ENCODE measurements around the gene GMPPB. TPM values are rescaled to one million over a fixed set of nuclear protein-coding genes. Genes with fewer than 3 reads are reported as not detected.

Gene GMPPB
- total and polyA plus RNA-seq, 12 donors, result 8.7 to 48.8 (median 12.9) TPM

GRCh38 chr3:49759226-49759625 is 35.5 kb upstream of the GMPPB start:
- peak in 1 of 8 donors; percentile 14 for ATAC-seq

GRCh38 chr3:49757197-49757596 is 33.4 kb upstream of the GMPPB start:
- H3K4me1 ChIP-seq, result peaks cover 0 to 39% (median 7%) of the 10 kb centered on the region in 9 donors
- no peak for ATAC-seq
- no peaks in the 10 kb centered on the region for H3K27me3 ChIP-seq
- no peak overlapping the region for H3K4me3 ChIP-seq
- H3K36me3 ChIP-seq, result peaks cover 0 to 14% (median 0%) of the 10 kb centered on the region in 9 donors
- no peak overlapping the region for H3K27ac ChIP-seq
- H3K9me3 ChIP-seq, result no peaks in the 10 kb centered on the region
- DNase-seq, result no peak
- intact Hi-C loops (cut with DNase I), result no loop called here
- TF ChIP-seq, protein P1, sequence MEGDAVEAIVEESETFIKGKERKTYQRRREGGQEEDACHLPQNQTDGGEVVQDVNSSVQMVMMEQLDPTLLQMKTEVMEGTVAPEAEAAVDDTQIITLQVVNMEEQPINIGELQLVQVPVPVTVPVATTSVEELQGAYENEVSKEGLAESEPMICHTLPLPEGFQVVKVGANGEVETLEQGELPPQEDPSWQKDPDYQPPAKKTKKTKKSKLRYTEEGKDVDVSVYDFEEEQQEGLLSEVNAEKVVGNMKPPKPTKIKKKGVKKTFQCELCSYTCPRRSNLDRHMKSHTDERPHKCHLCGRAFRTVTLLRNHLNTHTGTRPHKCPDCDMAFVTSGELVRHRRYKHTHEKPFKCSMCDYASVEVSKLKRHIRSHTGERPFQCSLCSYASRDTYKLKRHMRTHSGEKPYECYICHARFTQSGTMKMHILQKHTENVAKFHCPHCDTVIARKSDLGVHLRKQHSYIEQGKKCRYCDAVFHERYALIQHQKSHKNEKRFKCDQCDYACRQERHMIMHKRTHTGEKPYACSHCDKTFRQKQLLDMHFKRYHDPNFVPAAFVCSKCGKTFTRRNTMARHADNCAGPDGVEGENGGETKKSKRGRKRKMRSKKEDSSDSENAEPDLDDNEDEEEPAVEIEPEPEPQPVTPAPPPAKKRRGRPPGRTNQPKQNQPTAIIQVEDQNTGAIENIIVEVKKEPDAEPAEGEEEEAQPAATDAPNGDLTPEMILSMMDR (IDR thresholded peaks at IDR 0.05), result no peak
- WGBS, 2 donors, result 61 to 66% methylated on average over 2 of the region's 2 CpGs

More at GRCh38 chr3:49759226-49759625, 35.5 kb upstream of the GMPPB start:
- no peak overlapping the region for H3K4me3 ChIP-seq
- no peaks in the 10 kb centered on the region for H3K9me3 ChIP-seq
- intact Hi-C loops (cut with DNase I), result no loop called here
- H3K36me3 ChIP-seq, result peaks cover 0 to 33% (median 0%) of the 10 kb centered on the region in 9 donors
- peaks cover 0 to 27% (median 0%) of the 10 kb centered on the region in 9 donors for H3K4me1 ChIP-seq
- no peak for DNase-seq
- H3K27me3 ChIP-seq, result no peaks in the 10 kb centered on the region
- TF ChIP-seq, protein P1 (IDR thresholded peaks at IDR 0.05), result no peak
- WGBS, 2 donors, result 21 to 36% methylated on average over 1 of the region's 1 CpG
- no peak overlapping the region for H3K27ac ChIP-seq

GRCh38 chr3:49756036-49756435 is 32.3 kb upstream of the GMPPB start:
- Histone ChIP-seq H3K9me3 (no peaks in the 10 kb centered on the region), H3K36me3 (peaks cover 0 to 9% (median 0%) of the 10 kb centered on the region in 9 donors), H3K27me3 (no peaks in the 10 kb centered on the region), H3K27ac (no peak overlapping the region), H3K4me3 (no peak overlapping the region), H3K4me1 (peaks cover 0 to 39% (median 7%) of the 10 kb centered on the region in 9 donors)
- intact Hi-C loops (cut with DNase I), result no loop called here
- TF ChIP-seq, protein P1 (IDR thresholded peaks at IDR 0.05), result no peak
- ATAC-seq (no peak), DNase-seq (no peak)
- WGBS, 2 donors, result 69 to 75% methylated on average over 1 of the region's 1 CpG

- ATAC-seq (no peak), DNase-seq (no peak)
- peaks cover 0 to 36% (median 11%) of the 10 kb centered on the region in 9 donors for H3K4me1 ChIP-seq
- peaks cover 0 to 8% (median 0%) of the 10 kb centered on the region in 9 donors for H3K36me3 ChIP-seq
- 45 to 71% methylated on average over 1 of the region's 1 CpG for WGBS, 2 donors
- no peak overlapping the region for H3K4me3 ChIP-seq
- intact Hi-C loops (cut with DNase I), result no loop called here
- H3K9me3 ChIP-seq, result no peaks in the 10 kb centered on the region
- TF ChIP-seq, protein P1 (IDR thresholded peaks at IDR 0.05), result no peak
- H3K27me3 ChIP-seq, result no peaks in the 10 kb centered on the region
- H3K27ac ChIP-seq, result no peak overlapping the region
These were observed 30.8 kb upstream of the GMPPB start for GRCh38 chr3:49754536-49754935.
